Measurements from ENCODE around the gene CPZ. TPM values are rescaled to one million over a fixed set of nuclear protein-coding genes. Genes with fewer than 3 reads are reported as not detected.

The CPZ gene
- total RNA-seq, 4 donors from 2014 or later = 1.2 to 2.0 (median 1.5) TPM; not detected in 1

DNA sequence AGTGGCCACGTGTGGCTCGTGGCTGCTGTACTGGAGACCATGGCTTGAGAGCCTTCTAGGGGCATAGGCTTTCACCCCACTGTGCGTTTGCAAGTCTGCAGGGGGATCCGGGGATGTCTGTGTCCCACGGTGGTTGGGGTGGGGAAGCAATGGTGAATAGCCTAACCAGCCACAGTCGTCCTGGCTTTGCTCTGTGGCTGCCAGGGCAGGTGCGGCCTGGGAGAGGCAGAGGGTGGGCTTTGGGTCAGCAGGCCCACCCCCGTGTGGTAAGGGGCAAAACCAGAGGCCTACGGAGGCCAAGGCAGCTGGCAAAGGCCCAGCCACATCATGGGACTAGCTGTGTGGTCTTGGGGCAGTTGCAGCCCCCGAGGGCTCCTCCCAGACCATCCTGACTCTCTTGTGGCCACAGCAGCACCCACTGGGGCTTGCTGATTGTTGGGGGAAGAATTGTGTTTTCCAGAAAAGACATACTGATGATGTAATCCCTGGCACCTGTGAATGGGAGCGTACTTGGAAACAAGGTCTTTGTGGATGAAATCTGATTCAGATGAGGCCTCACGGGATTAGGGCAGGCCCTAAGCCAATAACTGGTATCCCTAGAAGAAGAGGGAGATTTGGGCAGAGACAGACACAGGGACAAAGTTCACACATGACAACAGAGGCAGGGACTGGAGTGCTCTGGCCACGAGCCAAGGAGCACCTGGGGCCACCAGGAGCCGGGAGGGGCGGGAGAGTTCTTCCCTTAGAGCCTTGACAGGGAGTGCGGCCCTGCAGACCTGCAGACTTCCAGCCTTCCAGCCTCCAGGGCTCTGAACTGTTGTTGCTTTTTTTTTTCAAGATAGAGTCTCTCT, 2.9 kb downstream of the CPZ start:
- DNase-seq = no peak
- no peak overlapping the region for H3K27ac ChIP-seq

GRCh38 chr4:8596891-8597290, 4.3 kb downstream of the CPZ start:
- H3K4me3 ChIP-seq = no peak overlapping the region
- no peaks in the 10 kb centered on the region for H3K36me3 ChIP-seq
- H3K27ac ChIP-seq = no peak overlapping the region
- TF ChIP-seq POLR2A (IDR thresholded peaks at IDR 0.05) (no peak), CTCF (IDR thresholded peaks at IDR 0.05) (no peak)
- H3K4me1 ChIP-seq = no peaks in the 10 kb centered on the region
- peaks cover 0 to 9% of the 10 kb centered on the region in 2 donors for H3K27me3 ChIP-seq
- no peak for DNase-seq
- no peaks in the 10 kb centered on the region for H3K9me3 ChIP-seq

More for the DNA sequence above, 2.9 kb downstream of the CPZ start:
- Histone ChIP-seq H3K4me1 (no peaks in the 10 kb centered on the region), H3K9me3 (no peaks in the 10 kb centered on the region), H3K4me3 (no peak overlapping the region), H3K36me3 (no peaks in the 10 kb centered on the region), H3K27me3 (peaks cover 0 to 9% of the 10 kb centered on the region in 2 donors)
- TF ChIP-seq POLR2A (IDR thresholded peaks at IDR 0.05) (no peak), CTCF (IDR thresholded peaks at IDR 0.05) (no peak)

DNA sequence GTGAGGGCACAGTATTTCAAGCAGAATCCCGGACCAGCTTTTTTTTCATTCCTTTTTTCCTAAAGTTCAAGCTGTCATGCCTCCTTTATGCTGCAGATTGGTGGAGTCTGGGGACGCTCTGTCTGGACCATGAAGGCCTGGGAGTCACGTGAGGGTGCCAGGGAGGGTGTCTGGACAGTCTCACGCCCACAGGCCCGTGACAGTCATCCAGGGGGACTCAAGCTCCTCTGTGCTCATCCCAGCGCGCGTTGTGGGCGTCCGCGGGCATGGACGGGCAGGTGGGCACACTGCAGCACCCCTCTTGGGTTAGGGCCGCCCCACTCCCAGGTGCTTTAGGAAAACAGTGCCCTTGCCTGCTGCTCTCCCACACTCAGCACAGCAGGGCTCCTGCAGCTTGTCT, 4.8 kb downstream of the CPZ start:
- H3K27ac ChIP-seq = no peak overlapping the region
- H3K27me3 ChIP-seq = peaks cover 0 to 8% of the 10 kb centered on the region in 2 donors
- H3K9me3 ChIP-seq = no peaks in the 10 kb centered on the region
- no peak overlapping the region for H3K4me3 ChIP-seq
- no peaks in the 10 kb centered on the region for H3K4me1 ChIP-seq
- TF ChIP-seq CTCF (IDR thresholded peaks at IDR 0.05) (no peak), POLR2A (IDR thresholded peaks at IDR 0.05) (no peak)
- DNase-seq = no peak
- H3K36me3 ChIP-seq = no peaks in the 10 kb centered on the region

GRCh38 chr4:8597791-8598190, 5.2 kb downstream of the CPZ start:
- H3K27me3 ChIP-seq = peaks cover 0 to 4% of the 10 kb centered on the region in 2 donors
- TF ChIP-seq CTCF (IDR thresholded peaks at IDR 0.05) (no peak), POLR2A (IDR thresholded peaks at IDR 0.05) (no peak)
- H3K9me3 ChIP-seq = no peaks in the 10 kb centered on the region

DNA sequence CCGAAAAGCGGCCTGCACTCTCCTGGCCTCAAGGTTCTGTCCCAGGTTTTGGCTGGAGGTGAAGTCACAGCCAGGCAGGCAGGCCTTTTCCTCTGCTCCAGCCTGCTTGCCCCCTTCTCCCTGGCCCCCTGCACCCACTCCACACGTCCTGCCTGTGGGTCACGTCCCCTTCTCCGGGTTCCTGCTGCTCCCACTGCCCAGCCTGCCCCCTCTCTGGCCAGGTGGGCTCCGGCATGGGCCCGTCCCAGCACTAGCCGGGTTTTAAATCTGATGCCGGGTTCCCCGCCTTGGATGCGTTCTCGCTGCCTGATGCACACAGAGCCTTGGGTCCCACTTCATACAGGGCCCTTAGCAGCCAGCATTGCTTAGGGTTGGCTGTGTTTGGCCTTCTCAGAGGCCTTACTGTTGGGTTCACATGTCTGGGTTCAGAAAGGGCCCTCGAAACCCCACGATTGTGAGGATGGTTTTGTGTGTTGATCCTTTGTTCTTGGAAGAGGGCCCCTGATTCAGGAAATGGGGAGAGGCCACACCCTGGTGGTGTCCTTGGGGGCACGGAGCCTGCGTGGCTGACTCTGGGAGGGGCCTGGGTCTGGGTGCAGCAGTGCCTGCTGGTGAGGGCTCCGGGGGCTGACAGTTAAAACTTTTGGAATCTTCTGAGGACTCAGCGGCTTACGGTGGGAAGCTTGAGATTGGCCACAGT, 6.0 kb downstream of the CPZ start:
- H3K4me1 ChIP-seq = no peaks in the 10 kb centered on the region
- no peak for DNase-seq
- H3K27me3 ChIP-seq = no peaks in the 10 kb centered on the region
- TF ChIP-seq POLR2A (IDR thresholded peaks at IDR 0.05) (no peak), CTCF (IDR thresholded peaks at IDR 0.05) (no peak)
- H3K9me3 ChIP-seq = no peaks in the 10 kb centered on the region
- H3K36me3 ChIP-seq = no peaks in the 10 kb centered on the region
- no peak overlapping the region for H3K4me3 ChIP-seq
- no peak overlapping the region for H3K27ac ChIP-seq

More at GRCh38 chr4:8597791-8598190, 5.2 kb downstream of the CPZ start:
- Histone ChIP-seq H3K36me3 (no peaks in the 10 kb centered on the region), H3K4me1 (no peaks in the 10 kb centered on the region), H3K27ac (no peak overlapping the region), H3K4me3 (no peak overlapping the region)
- DNase-seq = no peak

Measured in Peyer's patch (tissue), 4 donors.